ENCODE measurements around the gene DHCR24.

DNA sequence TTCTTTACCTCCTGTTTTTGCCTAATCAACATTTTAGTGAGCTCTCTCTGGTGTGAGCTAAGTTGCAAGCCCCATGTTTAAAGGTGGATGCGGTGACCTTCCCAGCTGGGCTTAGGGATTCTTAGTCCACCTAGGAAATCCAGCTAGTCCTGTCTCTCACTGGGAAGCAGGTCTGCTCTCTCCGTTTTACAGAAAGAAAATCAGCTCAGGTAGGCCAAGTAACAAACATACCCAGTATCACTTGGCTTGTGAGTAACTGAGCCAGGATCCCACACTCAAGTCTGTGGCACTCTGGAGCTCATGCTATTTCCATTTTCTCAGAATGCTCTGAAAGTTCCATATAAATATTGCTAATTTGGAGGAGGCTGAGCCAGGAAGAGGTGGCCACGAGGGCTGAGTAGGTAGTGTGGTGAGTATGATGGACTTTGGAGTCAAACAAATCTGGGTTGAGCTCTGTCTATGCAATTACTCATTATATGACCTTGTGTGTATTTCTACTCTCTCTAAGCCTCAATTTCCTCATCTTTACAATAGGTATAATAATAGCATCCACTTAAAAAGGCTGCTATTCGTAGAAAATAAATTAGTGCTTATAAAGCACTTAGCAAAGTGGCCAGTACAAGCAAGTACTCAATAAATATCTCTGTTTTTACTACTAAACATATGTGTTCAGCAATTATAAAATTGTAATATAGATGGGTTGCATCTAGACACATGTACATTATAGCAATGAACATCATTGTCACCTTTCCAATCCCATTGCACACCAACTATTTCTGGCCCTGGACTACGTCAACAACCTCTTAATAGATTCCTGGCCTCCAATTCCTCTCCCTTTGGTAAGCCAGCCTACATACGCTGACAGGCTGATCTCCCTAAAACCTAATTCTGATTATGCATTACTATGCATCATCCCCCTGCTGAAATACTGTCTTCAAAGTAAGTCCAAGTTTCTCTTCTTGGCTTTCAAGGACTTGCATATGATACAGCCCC, 32.7 kb upstream of the DHCR24 start:
- TF ChIP-seq POLR2AphosphoS5 (IDR thresholded peaks at IDR 0.05; ENCODE audit: low read depth, low read length) (no peak), SIN3A (IDR thresholded peaks at IDR 0.05; ENCODE audit: borderline replicate concordance, insufficient read depth, low read length) (no peak)
- TF ChIP-seq, protein P1, sequence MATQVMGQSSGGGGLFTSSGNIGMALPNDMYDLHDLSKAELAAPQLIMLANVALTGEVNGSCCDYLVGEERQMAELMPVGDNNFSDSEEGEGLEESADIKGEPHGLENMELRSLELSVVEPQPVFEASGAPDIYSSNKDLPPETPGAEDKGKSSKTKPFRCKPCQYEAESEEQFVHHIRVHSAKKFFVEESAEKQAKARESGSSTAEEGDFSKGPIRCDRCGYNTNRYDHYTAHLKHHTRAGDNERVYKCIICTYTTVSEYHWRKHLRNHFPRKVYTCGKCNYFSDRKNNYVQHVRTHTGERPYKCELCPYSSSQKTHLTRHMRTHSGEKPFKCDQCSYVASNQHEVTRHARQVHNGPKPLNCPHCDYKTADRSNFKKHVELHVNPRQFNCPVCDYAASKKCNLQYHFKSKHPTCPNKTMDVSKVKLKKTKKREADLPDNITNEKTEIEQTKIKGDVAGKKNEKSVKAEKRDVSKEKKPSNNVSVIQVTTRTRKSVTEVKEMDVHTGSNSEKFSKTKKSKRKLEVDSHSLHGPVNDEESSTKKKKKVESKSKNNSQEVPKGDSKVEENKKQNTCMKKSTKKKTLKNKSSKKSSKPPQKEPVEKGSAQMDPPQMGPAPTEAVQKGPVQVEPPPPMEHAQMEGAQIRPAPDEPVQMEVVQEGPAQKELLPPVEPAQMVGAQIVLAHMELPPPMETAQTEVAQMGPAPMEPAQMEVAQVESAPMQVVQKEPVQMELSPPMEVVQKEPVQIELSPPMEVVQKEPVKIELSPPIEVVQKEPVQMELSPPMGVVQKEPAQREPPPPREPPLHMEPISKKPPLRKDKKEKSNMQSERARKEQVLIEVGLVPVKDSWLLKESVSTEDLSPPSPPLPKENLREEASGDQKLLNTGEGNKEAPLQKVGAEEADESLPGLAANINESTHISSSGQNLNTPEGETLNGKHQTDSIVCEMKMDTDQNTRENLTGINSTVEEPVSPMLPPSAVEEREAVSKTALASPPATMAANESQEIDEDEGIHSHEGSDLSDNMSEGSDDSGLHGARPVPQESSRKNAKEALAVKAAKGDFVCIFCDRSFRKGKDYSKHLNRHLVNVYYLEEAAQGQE (IDR thresholded peaks at IDR 0.05; ENCODE audit: insufficient read depth in 1 of 2, low read depth in 2 of 2, low read length in 2 of 2) = no peak

Data from PFSK-1 (cell line).